Neural progenitor cell (in vitro differentiated cells): Measurements from ENCODE around the gene TBCA. TPM values are rescaled to one million over a fixed set of nuclear protein-coding genes. Genes with fewer than 3 reads are reported as not detected.

Experiments
- DNase-seq: peaks from one replicate; pipeline ENCODE4 v3.0.0-alpha.2; 2016; ENCODE audit warnings: low spot score
- H2AFZ ChIP-seq: fragments of 200-600 bp; sonication (generic); replicated peaks from 2 replicates; pipeline ENCODE4 v1.6.1; 2016; ENCODE audit warnings: antibody characterized with exemption
- H3F3A ChIP-seq: fragments of 200-600 bp; sonication (generic); 2 replicates; pipeline ENCODE4 v1.6.1; 2016; ENCODE audit warnings: antibody characterized with exemption, low read depth
- H3K27ac ChIP-seq: fragments of 200-600 bp; sonication (generic); 2 replicates; pipeline ENCODE4 v1.5.1; 2016; ENCODE audit warnings: mild to moderate bottlenecking
- H3K27me3 ChIP-seq: fragments of 200-600 bp; sonication (generic); 2 replicates; pipeline ENCODE4 v1.6.1; 2016; ENCODE audit warnings: mild to moderate bottlenecking, moderate library complexity
- H3K36me3 ChIP-seq: fragments of 200-600 bp; sonication (generic); 2 replicates; pipeline ENCODE4 v1.5.1; 2016
- H3K4me1 ChIP-seq: fragments of 200-600 bp; sonication (generic); 2 replicates; pipeline ENCODE4 v1.6.1; 2016; ENCODE audit warnings: mixed run types
- H3K4me2 ChIP-seq: fragments of 200-600 bp; sonication (generic); 2 replicates; pipeline ENCODE4 v1.6.1; 2016
- H3K4me3 ChIP-seq: fragments of 200-600 bp; sonication (generic); 2 replicates; pipeline ENCODE4 v1.5.1; 2016
- H3K79me2 ChIP-seq: fragments of 200-600 bp; sonication (generic); 2 replicates; pipeline ENCODE4 v1.6.1; 2016; ENCODE audit warnings: low read depth
- H3K9ac ChIP-seq: fragments of 200-600 bp; sonication (generic); 2 replicates; pipeline ENCODE4 v1.6.1; 2016
- H3K9me3 ChIP-seq: fragments of 200-600 bp; sonication (generic); 2 replicates; pipeline ENCODE4 v1.5.1; 2016; ENCODE audit warnings: low read depth
- H4K20me1 ChIP-seq: fragments of 200-600 bp; sonication (generic); 2 replicates; pipeline ENCODE4 v1.6.1; 2016; ENCODE audit warnings: low read depth
- H3K27ac Mint-ChIP-seq: 3 replicates; pipeline ENCODE4 v1.8.0; 2021; ENCODE audit warnings: mixed read lengths
- H3K27me3 Mint-ChIP-seq: 2 replicates; pipeline ENCODE4 v1.8.0; 2022; ENCODE audit warnings: low read depth, mild to moderate bottlenecking, inconsistent platforms, moderate library complexity, mixed read lengths; ENCODE audit not compliant: insufficient read depth
- H3K36me3 Mint-ChIP-seq: 3 replicates; pipeline ENCODE4 v1.8.0; 2021; ENCODE audit warnings: mixed read lengths
- H3K4me1 Mint-ChIP-seq: 3 replicates; pipeline ENCODE4 v1.8.0; 2021; ENCODE audit warnings: mixed read lengths
- H3K4me3 Mint-ChIP-seq: 3 replicates; pipeline ENCODE4 v1.8.0; 2021; ENCODE audit warnings: mild to moderate bottlenecking, moderate library complexity, mixed read lengths
- H3K9me3 Mint-ChIP-seq: 3 replicates; pipeline ENCODE4 v1.8.0; 2020; ENCODE audit warnings: mixed read lengths
- CTCF ChIP-seq: fragments of 200-600 bp; sonication (generic); IDR thresholded peaks from 2 replicates; pipeline ENCODE4 v1.5.1; 2017; ENCODE audit warnings: antibody characterized with exemption, mild to moderate bottlenecking
- EZH2 ChIP-seq: fragments of 200-600 bp; sonication (generic); IDR thresholded peaks from 2 replicates; pipeline ENCODE4 v1.6.1; 2017; ENCODE audit warnings: antibody characterized with exemption, mild to moderate bottlenecking, moderate library complexity
- EZH2phosphoT487 ChIP-seq: fragments of 200-600 bp; sonication (generic); IDR thresholded peaks from 2 replicates; pipeline ENCODE4 v1.6.1; 2017; ENCODE audit warnings: antibody characterized with exemption
- total RNA-seq: library from RNA; depleted of rRNA; stranded (reverse); fragments of >200 nt; gene quantifications from 2 replicates; pipeline ENCODE4 v1.2.3, GENCODE V29; 2015; ENCODE audit warnings: low replicate concordance

TBCA gene
- total RNA-seq, 1 donor from 2014 or later, result 270 TPM

- Mint-ChIP-seq H3K36me3 (peaks cover 11% of the 10 kb centered on the region), H3K4me3 (no peak overlapping the region), H3K4me1 (peaks cover 27% of the 10 kb centered on the region), H3K27me3 (peaks cover 2% of the 10 kb centered on the region), H3K27ac (no peak overlapping the region), H3K9me3 (no peaks in the 10 kb centered on the region)
- no peak for DNase-seq
- no peak overlapping the region for H2AFZ ChIP-seq
- no peaks in the 10 kb centered on the region for H3K36me3 ChIP-seq
- no peak overlapping the region for H3K4me2 ChIP-seq
- no peak overlapping the region for H3K27ac ChIP-seq
- no peak for TF ChIP-seq EZH2phosphoT487
- TF ChIP-seq CTCF, result no peak
- no peak for TF ChIP-seq EZH2
- H3K9ac ChIP-seq, result no peak overlapping the region
- H3K9me3 ChIP-seq, result no peaks in the 10 kb centered on the region
- peaks cover 7% of the 10 kb centered on the region for H3F3A ChIP-seq
- no peaks in the 10 kb centered on the region for H3K27me3 ChIP-seq
- H3K4me3 ChIP-seq, result no peak overlapping the region
- peaks cover 25% of the 10 kb centered on the region for H4K20me1 ChIP-seq
- H3K4me1 ChIP-seq, result peaks cover 20% of the 10 kb centered on the region
- peaks cover 27% of the 10 kb centered on the region for H3K79me2 ChIP-seq
Measured at GRCh38 chr5:77778398-77778797, 2.3 kb upstream of the TBCA start.

GRCh38 chr5:77777911-77778310, 1.8 kb upstream of the TBCA start:
- Histone ChIP-seq H3K9ac (no peak overlapping the region), H3K4me1 (peaks cover 25% of the 10 kb centered on the region), H3K4me3 (no peak overlapping the region), H3K36me3 (no peaks in the 10 kb centered on the region), H4K20me1 (peaks cover 30% of the 10 kb centered on the region), H3K27me3 (no peaks in the 10 kb centered on the region), H3K27ac (no peak overlapping the region), H3K9me3 (no peaks in the 10 kb centered on the region), H3K79me2 (peaks cover 32% of the 10 kb centered on the region), H3F3A (peaks cover 7% of the 10 kb centered on the region), H2AFZ (no peak overlapping the region), H3K4me2 (no peak overlapping the region)
- Mint-ChIP-seq H3K4me3 (no peak overlapping the region), H3K4me1 (peaks cover 32% of the 10 kb centered on the region), H3K27me3 (peaks cover 2% of the 10 kb centered on the region), H3K9me3 (no peaks in the 10 kb centered on the region), H3K36me3 (peaks cover 11% of the 10 kb centered on the region), H3K27ac (no peak overlapping the region)
- no peak for TF ChIP-seq EZH2
- TF ChIP-seq CTCF, result no peak
- TF ChIP-seq EZH2phosphoT487, result no peak
- DNase-seq, result no peak

GRCh38 chr5:77777281-77777892, 1.2 kb upstream of the TBCA start:
- Histone ChIP-seq H3K27me3 (no peaks in the 10 kb centered on the region), H3K4me1 (peaks cover 30% of the 10 kb centered on the region), H3K27ac (no peak overlapping the region), H3F3A (peaks cover 7% of the 10 kb centered on the region), H3K79me2 (peaks cover 37% of the 10 kb centered on the region), H3K36me3 (no peaks in the 10 kb centered on the region), H2AFZ (no peak overlapping the region), H3K4me2 (no peak overlapping the region), H3K4me3 (no peak overlapping the region), H3K9me3 (no peaks in the 10 kb centered on the region), H4K20me1 (peaks cover 35% of the 10 kb centered on the region), H3K9ac (no peak overlapping the region)
- H3K27ac Mint-ChIP-seq, result no peak overlapping the region
- peak overlapping the region; percentile 50 for H3K4me3 Mint-ChIP-seq
- TF ChIP-seq EZH2phosphoT487 (no peak), EZH2 (no peak), CTCF (no peak)
- peaks cover 33% of the 10 kb centered on the region for H3K4me1 Mint-ChIP-seq
- H3K27me3 Mint-ChIP-seq, result peaks cover 2% of the 10 kb centered on the region
- H3K9me3 Mint-ChIP-seq, result no peaks in the 10 kb centered on the region
- H3K36me3 Mint-ChIP-seq, result peaks cover 12% of the 10 kb centered on the region
- DNase-seq, result no peak
